Measurements from ENCODE around the gene ZNF804A. TPM values are rescaled to one million over a fixed set of nuclear protein-coding genes. Genes with fewer than 3 reads are reported as not detected.

The ZNF804A gene
- 1 to 10 TPM; 1.8 to 2.0 (median 2.0) TPM for polyA plus RNA-seq (ENCODE audit: insufficient read length in 3 of 3)

- peak in 2 of 3 donors; percentile 19 to 35 for DNase-seq (ENCODE audit: low read depth in 3 of 3, low spot score in 2 of 3)
Observed at GRCh38 chr2:184598316-184599053, at the start of gene ZNF804A. TSS of gene ZNF804A (plus strand) at chr2:184598529. CDS start at chr2:184598960, 431 bp downstream.

- no peak for DNase-seq (ENCODE audit: low read depth in 3 of 3, low spot score in 2 of 3)
Observed at GRCh38 chr2:184549153-184549552, 49.2 kb upstream of the ZNF804A start.

GRCh38 chr2:184551626-184552025 is 46.7 kb upstream of the ZNF804A start:
- DNase-seq (ENCODE audit: low read depth in 3 of 3, low spot score in 2 of 3) = no peak

- no peak for DNase-seq (ENCODE audit: low read depth in 3 of 3, low spot score in 2 of 3)
Observed at GRCh38 chr2:184554736-184555135, 43.6 kb upstream of the ZNF804A start.

GRCh38 chr2:184555352-184555751 is 43.0 kb upstream of the ZNF804A start:
- no peak for DNase-seq (ENCODE audit: low read depth in 3 of 3, low spot score in 2 of 3)

GRCh38 chr2:184556639-184557038 is 41.7 kb upstream of the ZNF804A start:
- no peak for DNase-seq (ENCODE audit: low read depth in 3 of 3, low spot score in 2 of 3)

- DNase-seq (ENCODE audit: low read depth in 3 of 3, low spot score in 2 of 3) = no peak
Observed at GRCh38 chr2:184558713-184559464, 39.4 kb upstream of the ZNF804A start.

- DNase-seq (ENCODE audit: low read depth in 3 of 3, low spot score in 2 of 3) = no peak
Observed at GRCh38 chr2:184560603-184561002, 37.7 kb upstream of the ZNF804A start.

- DNase-seq (ENCODE audit: low read depth in 3 of 3, low spot score in 2 of 3) = no peak
Observed at GRCh38 chr2:184562532-184562931, 35.8 kb upstream of the ZNF804A start.

GRCh38 chr2:184564092-184564491 is 34.2 kb upstream of the ZNF804A start:
- DNase-seq (ENCODE audit: low read depth in 3 of 3, low spot score in 2 of 3) = no peak

- no peak for DNase-seq (ENCODE audit: low read depth in 3 of 3, low spot score in 2 of 3)
Observed at GRCh38 chr2:184566716-184567115, 31.6 kb upstream of the ZNF804A start.

- no peak for DNase-seq (ENCODE audit: low read depth in 3 of 3, low spot score in 2 of 3)
Observed at GRCh38 chr2:184577056-184577455, 21.3 kb upstream of the ZNF804A start.

- no peak for DNase-seq (ENCODE audit: low read depth in 3 of 3, low spot score in 2 of 3)
Observed at GRCh38 chr2:184577743-184578142, 20.6 kb upstream of the ZNF804A start.

GRCh38 chr2:184579226-184579625 is 19.1 kb upstream of the ZNF804A start:
- DNase-seq (ENCODE audit: low read depth in 3 of 3, low spot score in 2 of 3) = no peak

GRCh38 chr2:184581391-184581790 is 16.9 kb upstream of the ZNF804A start:
- no peak for DNase-seq (ENCODE audit: low read depth in 3 of 3, low spot score in 2 of 3)

- DNase-seq (ENCODE audit: low read depth in 3 of 3, low spot score in 2 of 3) = no peak
Observed at GRCh38 chr2:184589261-184589660, 9.1 kb upstream of the ZNF804A start.

- DNase-seq (ENCODE audit: low read depth in 3 of 3, low spot score in 2 of 3) = no peak
Observed at GRCh38 chr2:184596819-184597411, 1.4 kb upstream of the ZNF804A start.

- DNase-seq (ENCODE audit: low read depth in 3 of 3, low spot score in 2 of 3) = peak in 2 of 3 donors; percentile 10 to 26
Observed at GRCh38 chr2:184597571-184597991, 748 bp upstream of the ZNF804A start.

- DNase-seq (ENCODE audit: low read depth in 3 of 3, low spot score in 2 of 3) = no peak
Observed at GRCh38 chr2:184598002-184598315, 370 bp upstream of the ZNF804A start.

GRCh38 chr2:184599054-184599871 is 934 bp downstream of the ZNF804A start:
- no peak for DNase-seq (ENCODE audit: low read depth in 3 of 3, low spot score in 2 of 3)

GRCh38 chr2:184599872-184600222 is 1.5 kb downstream of the ZNF804A start:
- DNase-seq (ENCODE audit: low read depth in 3 of 3, low spot score in 2 of 3) = no peak
